Heart left ventricle (tissue), 16 donors: ENCODE results near the gene PLEKHM3. TPM values are rescaled to one million over a fixed set of nuclear protein-coding genes. Genes with fewer than 3 reads are reported as not detected.

Experiments
- ATAC-seq, 4 donors: fragments of 200-7000 bp; cut with Tn5 transposase; one replicate each; pipeline ENCODE4 v1.9.1; 2020 to 2022; ENCODE audit warnings: moderate library complexity in 4 of 4, mild to moderate bottlenecking in 3 of 4, moderate number of reproducible peaks in 1 of 4
- DNase-seq, 5 donors: peaks; one replicate each; pipeline ENCODE4 v3.0.0-alpha.2; 2020
- H3K27ac ChIP-seq, 12 donors: fragments of 200-600 bp; sonication (generic) in 4 of 12; one replicate each; pipeline versions ENCODE4 v1.5.0 to v1.8.0; 2016 to 2022; ENCODE audit warnings: mild to moderate bottlenecking in 2 of 12
- H3K27me3 ChIP-seq, 9 donors: fragments of 200-600 bp; sonication (generic) in 2 of 9; one replicate each; pipeline versions ENCODE4 v1.5.1 to v1.8.0; 2016 to 2022; ENCODE audit warnings: mild to moderate bottlenecking in 3 of 9
- H3K36me3 ChIP-seq, 9 donors: fragments of 200-600 bp; sonication (generic) in 2 of 9; one replicate each; pipeline versions ENCODE4 v1.5.0 to v1.8.0; 2018 to 2022; ENCODE audit warnings: mild to moderate bottlenecking in 2 of 9
- H3K4me1 ChIP-seq, 12 donors: fragments of 200-600 bp; sonication (generic) in 4 of 12; one replicate each; pipeline versions ENCODE4 v1.5.0 to v1.8.0; 2016 to 2022; ENCODE audit warnings: mild to moderate bottlenecking in 3 of 12
- H3K4me3 ChIP-seq, 12 donors: fragments of 200-600 bp; sonication (generic) in 4 of 12; one replicate each; pipeline versions ENCODE4 v1.5.0 to v1.8.0; 2017 to 2022; ENCODE audit warnings: mild to moderate bottlenecking in 9 of 12, moderate library complexity in 4 of 12
- H3K9me3 ChIP-seq, 12 donors: fragments of 200-600 bp; sonication (generic) in 4 of 12; one replicate each; pipeline versions ENCODE4 v1.5.0 to v1.8.0; 2016 to 2022; ENCODE audit warnings: mild to moderate bottlenecking in 1 of 12
- CTCF ChIP-seq, 12 donors: fragments of 200-600 bp; sonication (generic) in 4 of 12; IDR thresholded peaks; one replicate each; pipeline versions ENCODE4 v1.5.0 to v1.8.0; 2018 to 2022; ENCODE audit warnings: antibody characterized with exemption in 12 of 12, mild to moderate bottlenecking in 5 of 12
- POLR2A ChIP-seq, 2 donors: fragments of 450-650 bp; IDR thresholded peaks; one replicate each; pipeline ENCODE4 v1.6.1; 2017; ENCODE audit warnings: antibody characterized with exemption in 2 of 2, mild to moderate bottlenecking in 2 of 2, moderate library complexity in 2 of 2
- WGBS, 4 donors: extraction: QIAGEN DNeasy Blood & Tissue Kit in 2 of 4; methylation state at CpG; one replicate each; pipeline versions ENCODE4 v1.1.5 to v1.1.7; 2013 to 2018; 5-methylcytosine and 5-hydroxymethylcytosine counted together
- intact Hi-C, 10 donors: fragments of 100-400 bp; cut with DNase I; formaldehyde crosslinking; loops; one replicate each; pipeline versions ENCODE4 v1.11.1 to v1.14.2; 2022
- polyA plus RNA-seq, 2 donors: library from polyadenylated mRNA; stranded (reverse); fragments of 200-250 nt; gene quantifications; one replicate each; pipeline ENCODE4 v1.2.3, GENCODE V29; 2013
- total RNA-seq, 9 donors: library from RNA; depleted of rRNA in 2 of 9; stranded (reverse); fragments of >200 nt in 2 of 9; fragmentation: NEBNext Ultra II Directional in 3 of 9; extraction: Animal tissue kit (Norgen Biotek cat#: 25700) in 3 of 9; gene quantifications; one replicate each; pipeline versions ENCODE4 v1.1.0 to v1.2.4, GENCODE V29; 2016 to 2023
- donor health status: ischemic (EF 13 %, LVEDD 7.1; RV severe dilation, severe dysfunction).
- donor health status: healthy with polysubstance abuse.
- donor health status: DM: no; HTN: yes; CAD: no.
- donor health status: DM: no; HTN: no; CAD: no.
- donor health status: ischemic (EF 25% LVEDD 6.9; RV normal size, moderate dysfunction).
- donor health status: ischemic (EF 25% LVEDD 5.7; RV mildly dilated, moderate dysfunction).
- donor health status: healthy.
- donor health status: DM: yes; HTN: yes; CAD: no.
- donor health status: ischemic (EF 35%, LVEDD 5.7; RV mildly dilated, moderate dysfunction).
- donor health status: nonischemic (EF 11% LVEDD 7.7; RV severe dilation, severe dysfunction).
- donor health status: DM: yes; HTN: yes; CAD: no.
- donor health status: PGD.
- donor health status: ischemic (EF 29% LVEDD 5.4; RV normal size, mild dysfunction).
- donor health status: nonischemic (EF 23%, LVEDD 6.1; RV moderate dilation, normal function).

The PLEKHM3 gene
- total and polyA plus RNA-seq, 11 donors: 5.2 to 28.3 (median 17.0) TPM

GRCh38 chr2:208069186-208069585 lies 43.9 kb upstream of the PLEKHM3 start:
- WGBS, 4 donors: 79 to 84% (median 82%) methylated on average over 4 of the region's 4 CpGs
- intact Hi-C loops: no loop called here

GRCh38 chr2:208066016-208066415 lies 40.7 kb upstream of the PLEKHM3 start:
- Histone ChIP-seq H3K36me3 (no peaks in the 10 kb centered on the region), H3K4me3 (no peak overlapping the region), H3K9me3 (no peaks in the 10 kb centered on the region), H3K4me1 (peaks cover 0 to 6% (median 0%) of the 10 kb centered on the region in 12 donors), H3K27me3 (no peaks in the 10 kb centered on the region), H3K27ac (no peak overlapping the region)
- DNase-seq (no peak), ATAC-seq (no peak)
- intact Hi-C loops: no loop called here
- WGBS, 4 donors: 78 to 88% (median 83%) methylated on average over 4 of the region's 4 CpGs
- TF ChIP-seq CTCF (IDR thresholded peaks at IDR 0.05) (no peak), POLR2A (IDR thresholded peaks at IDR 0.05) (no peak)

More at GRCh38 chr2:208069186-208069585, 43.9 kb upstream of the PLEKHM3 start:
- peaks cover 0 to 6% (median 0%) of the 10 kb centered on the region in 12 donors for H3K4me1 ChIP-seq
- TF ChIP-seq POLR2A (IDR thresholded peaks at IDR 0.05) (no peak), CTCF (IDR thresholded peaks at IDR 0.05) (no peak)
- DNase-seq: no peak
- no peak overlapping the region for H3K4me3 ChIP-seq
- H3K9me3 ChIP-seq: no peaks in the 10 kb centered on the region
- ATAC-seq: no peak
- peaks cover 0 to 11% (median 0%) of the 10 kb centered on the region in 9 donors for H3K27me3 ChIP-seq
- H3K36me3 ChIP-seq: no peaks in the 10 kb centered on the region
- no peak overlapping the region for H3K27ac ChIP-seq

GRCh38 chr2:208065476-208065875 lies 40.1 kb upstream of the PLEKHM3 start:
- Histone ChIP-seq H3K36me3 (no peaks in the 10 kb centered on the region), H3K4me1 (peaks cover 0 to 6% (median 0%) of the 10 kb centered on the region in 12 donors), H3K4me3 (no peak overlapping the region), H3K9me3 (no peaks in the 10 kb centered on the region), H3K27ac (no peak overlapping the region), H3K27me3 (no peaks in the 10 kb centered on the region)
- TF ChIP-seq POLR2A (IDR thresholded peaks at IDR 0.05) (no peak), CTCF (IDR thresholded peaks at IDR 0.05) (no peak)
- DNase-seq: no peak
- WGBS, 4 donors: 64 to 76% (median 70%) methylated on average over 5 of the region's 5 CpGs
- no peak for ATAC-seq
- intact Hi-C loops: no loop called here

- no peak for ATAC-seq
- intact Hi-C loops: no loop called here
Measured at GRCh38 chr2:208064220-208064961, 39.1 kb upstream of the PLEKHM3 start.

More at GRCh38 chr2:208064220-208064961, 39.1 kb upstream of the PLEKHM3 start:
- H3K9me3 ChIP-seq: no peaks in the 10 kb centered on the region
- H3K27ac ChIP-seq: no peak overlapping the region
- no peaks in the 10 kb centered on the region for H3K27me3 ChIP-seq
- no peak overlapping the region for H3K4me3 ChIP-seq
- 74 to 86% (median 80%) methylated on average over 8 of the region's 8 CpGs for WGBS, 4 donors
- TF ChIP-seq CTCF (IDR thresholded peaks at IDR 0.05): no peak
- peaks cover 0 to 6% (median 0%) of the 10 kb centered on the region in 12 donors for H3K4me1 ChIP-seq
- no peaks in the 10 kb centered on the region for H3K36me3 ChIP-seq
- DNase-seq: no peak
